PC-9 (cell line): ENCODE results near the gene XRCC4. TPM values are rescaled to one million over a fixed set of nuclear protein-coding genes. Genes with fewer than 3 reads are reported as not detected.

Experiments used
- BruUV-seq: library from RNA; stranded (reverse); fragments of 400-500 nt; replicated peaks from 2 replicates; lab custom pipeline; 2021; lab: Mats Ljungman, UMichigan
- CTCF ChIA-PET: fragments of 300-600 bp; sonication (Branson Sonifier 250); formaldehyde crosslinking; loops from one replicate; lab custom pipeline; 2022; ENCODE audit warnings: antibody characterized with exemption; lab: Charles Lee
- POLR2A ChIA-PET: fragments of 300-600 bp; sonication (Branson Sonifier 250); formaldehyde crosslinking; loops from one replicate; lab custom pipeline; 2022; ENCODE audit warnings: antibody characterized with exemption; ENCODE audit not compliant: unreplicated experiment; lab: Charles Lee
- DNase-seq, 2 experiments: peaks; one replicate each; pipeline versions ENCODE4 v3.0.0 to v3.0.0-alpha.2; 2015 to 2022; ENCODE audit warnings: mixed read lengths in 1 of 2
- H2AFZ ChIP-seq: fragments of 200-600 bp; sonication (generic); 2 replicates; pipeline ENCODE4 v1.8.1; 2017; ENCODE audit warnings: antibody characterized with exemption
- H3F3A ChIP-seq: fragments of 200-600 bp; sonication (generic); 2 replicates; pipeline ENCODE4 v1.8.1; 2017; ENCODE audit warnings: antibody characterized with exemption, mild to moderate bottlenecking, low read depth; ENCODE audit not compliant: insufficient read depth
- H3K27ac ChIP-seq: fragments of 200-600 bp; sonication (generic); 2 replicates; pipeline ENCODE4 v1.6.1; 2016; ENCODE audit warnings: mixed run types
- H3K27me3 ChIP-seq: fragments of 200-600 bp; sonication (generic); 2 replicates; pipeline ENCODE4 v1.6.1; 2016; ENCODE audit warnings: low read depth, mixed run types; ENCODE audit not compliant: insufficient read depth
- H3K36me3 ChIP-seq: fragments of 200-600 bp; sonication (generic); 2 replicates; pipeline ENCODE4 v1.6.1; 2016; ENCODE audit warnings: low read depth, mixed run types
- H3K4me1 ChIP-seq: fragments of 200-600 bp; sonication (generic); replicated peaks from 2 replicates; pipeline ENCODE4 v1.6.1; 2016; ENCODE audit warnings: mixed run types; ENCODE audit not compliant: insufficient read depth
- H3K4me2 ChIP-seq: fragments of 200-600 bp; sonication (generic); 2 replicates; pipeline ENCODE4 v1.6.1; 2017; ENCODE audit warnings: mixed run types
- H3K4me3 ChIP-seq: fragments of 200-600 bp; sonication (generic); 2 replicates; pipeline ENCODE4 v1.6.1; 2016; ENCODE audit warnings: mixed run types
- H3K79me2 ChIP-seq: fragments of 200-600 bp; sonication (generic); 2 replicates; pipeline ENCODE4 v1.6.1; 2017; ENCODE audit warnings: low read depth, mixed run types
- H3K9me2 ChIP-seq: fragments of 200-600 bp; sonication (generic); 2 replicates; pipeline ENCODE4 v1.8.1; 2017; ENCODE audit warnings: mild to moderate bottlenecking; ENCODE audit not compliant: insufficient read depth
- H3K9me3 ChIP-seq: fragments of 200-600 bp; sonication (generic); 2 replicates; pipeline ENCODE4 v1.8.1; 2016; ENCODE audit warnings: low read depth; ENCODE audit not compliant: insufficient read depth
- H4K20me1 ChIP-seq: fragments of 200-600 bp; sonication (generic); 2 replicates; pipeline ENCODE4 v1.8.1; 2017; ENCODE audit not compliant: insufficient read depth
- EZH2 ChIP-seq: fragments of 200-600 bp; sonication (generic); IDR thresholded peaks from 2 replicates; pipeline ENCODE4 v1.8.0; 2017; ENCODE audit warnings: antibody characterized with exemption, low read depth
- intact Hi-C: fragments of 100-400 bp; cut with micrococcal nuclease; formaldehyde crosslinking; loops from one replicate; pipeline ENCODE4 v1.10.0; 2022; ENCODE audit not compliant: unreplicated experiment
- total RNA-seq: library from RNA; stranded (reverse); gene quantifications from 2 replicates; pipeline ENCODE4 v1.2.3, GENCODE V29; 2021
- TF ChIP-seq, protein P1 (sequence below): fragments of 200-600 bp; sonication (generic); conservative IDR thresholded peaks from 2 replicates; pipeline ENCODE4 v1.6.1; 2017; ENCODE audit warnings: mixed run types, antibody characterized with exemption, mild to moderate bottlenecking, moderate library complexity

Gene XRCC4
- total RNA-seq, 1 experiment from 2014 or later = 12.2 TPM

DNA sequence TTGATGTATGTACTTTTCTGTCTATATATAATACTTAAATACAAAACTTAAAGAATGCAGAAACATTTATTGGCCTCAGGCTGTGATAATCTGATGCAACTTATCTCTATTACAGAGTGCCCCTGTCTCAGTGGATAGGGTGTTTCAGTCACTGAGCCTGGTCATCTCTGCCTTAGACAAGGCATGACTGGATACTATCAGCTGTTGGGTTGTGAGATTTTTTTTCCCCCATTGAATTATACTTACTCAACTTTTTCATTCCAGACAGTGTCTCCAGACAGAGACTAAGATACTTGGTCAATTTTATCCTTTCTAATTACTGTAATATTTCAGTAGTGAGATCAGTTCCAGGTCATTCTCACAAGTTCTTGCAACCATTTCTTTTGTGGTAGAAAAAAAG lies 26.7 kb downstream of the XRCC4 start:
- H3K4me2 ChIP-seq = no peak overlapping the region
- H3K4me1 ChIP-seq = no peaks in the 10 kb centered on the region
- no peaks in the 10 kb centered on the region for H3K36me3 ChIP-seq
- TF ChIP-seq EZH2 = no peak
- TF ChIP-seq, protein P1, sequence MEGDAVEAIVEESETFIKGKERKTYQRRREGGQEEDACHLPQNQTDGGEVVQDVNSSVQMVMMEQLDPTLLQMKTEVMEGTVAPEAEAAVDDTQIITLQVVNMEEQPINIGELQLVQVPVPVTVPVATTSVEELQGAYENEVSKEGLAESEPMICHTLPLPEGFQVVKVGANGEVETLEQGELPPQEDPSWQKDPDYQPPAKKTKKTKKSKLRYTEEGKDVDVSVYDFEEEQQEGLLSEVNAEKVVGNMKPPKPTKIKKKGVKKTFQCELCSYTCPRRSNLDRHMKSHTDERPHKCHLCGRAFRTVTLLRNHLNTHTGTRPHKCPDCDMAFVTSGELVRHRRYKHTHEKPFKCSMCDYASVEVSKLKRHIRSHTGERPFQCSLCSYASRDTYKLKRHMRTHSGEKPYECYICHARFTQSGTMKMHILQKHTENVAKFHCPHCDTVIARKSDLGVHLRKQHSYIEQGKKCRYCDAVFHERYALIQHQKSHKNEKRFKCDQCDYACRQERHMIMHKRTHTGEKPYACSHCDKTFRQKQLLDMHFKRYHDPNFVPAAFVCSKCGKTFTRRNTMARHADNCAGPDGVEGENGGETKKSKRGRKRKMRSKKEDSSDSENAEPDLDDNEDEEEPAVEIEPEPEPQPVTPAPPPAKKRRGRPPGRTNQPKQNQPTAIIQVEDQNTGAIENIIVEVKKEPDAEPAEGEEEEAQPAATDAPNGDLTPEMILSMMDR = no peak
- no TSS peak for BruUV-seq
- H3K9me2 ChIP-seq = no peaks in the 10 kb centered on the region
- no peaks in the 10 kb centered on the region for H3F3A ChIP-seq
- intact Hi-C loops = no loop called here
- H2AFZ ChIP-seq = no peak overlapping the region
- H3K27ac ChIP-seq = no peak overlapping the region
- CTCF ChIA-PET = no interaction called here
- no peaks in the 10 kb centered on the region for H3K79me2 ChIP-seq
- POLR2A ChIA-PET = no interaction called here
- no peaks in the 10 kb centered on the region for H4K20me1 ChIP-seq
- no peak for DNase-seq
- H3K9me3 ChIP-seq = no peaks in the 10 kb centered on the region
- H3K27me3 ChIP-seq = no peaks in the 10 kb centered on the region
- no peak overlapping the region for H3K4me3 ChIP-seq

DNA sequence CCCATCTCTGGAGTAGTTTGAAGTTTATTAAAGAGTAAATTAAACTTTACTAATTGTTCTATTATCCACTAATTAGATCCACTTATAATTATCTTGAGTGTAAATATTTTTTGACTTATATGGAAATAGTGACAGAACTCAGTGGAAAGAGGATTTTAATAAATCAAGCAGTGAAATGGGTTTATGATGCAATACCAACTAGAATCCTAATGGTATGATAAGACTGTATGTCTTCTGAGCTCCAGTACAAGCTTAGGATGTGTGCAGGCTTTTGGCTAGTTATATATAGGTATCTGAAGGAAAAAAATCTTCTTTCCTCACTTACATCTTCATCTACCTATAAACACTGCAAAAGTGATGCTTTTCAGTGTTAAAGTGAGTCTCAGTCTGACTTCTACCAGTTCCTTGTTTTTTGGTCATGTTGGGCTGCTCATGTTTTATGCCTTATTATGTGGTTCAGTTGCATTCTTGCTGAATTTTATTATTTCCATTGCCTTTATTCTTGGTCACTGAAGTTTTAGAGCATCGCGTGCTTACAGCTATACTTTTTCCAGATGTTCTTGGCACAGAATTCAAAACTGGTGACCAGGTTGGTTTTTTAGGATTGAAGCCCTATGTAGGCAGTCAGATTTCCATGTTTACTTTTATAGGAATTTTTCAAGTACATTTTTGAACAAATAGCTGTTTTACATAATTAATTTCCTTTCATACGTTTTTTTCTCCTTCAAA lies 30.5 kb downstream of the XRCC4 start:
- intact Hi-C loops = no loop called here
- CTCF ChIA-PET = no interaction called here
- TF ChIP-seq EZH2 = no peak
- TF ChIP-seq, protein P1 = no peak

DNA sequence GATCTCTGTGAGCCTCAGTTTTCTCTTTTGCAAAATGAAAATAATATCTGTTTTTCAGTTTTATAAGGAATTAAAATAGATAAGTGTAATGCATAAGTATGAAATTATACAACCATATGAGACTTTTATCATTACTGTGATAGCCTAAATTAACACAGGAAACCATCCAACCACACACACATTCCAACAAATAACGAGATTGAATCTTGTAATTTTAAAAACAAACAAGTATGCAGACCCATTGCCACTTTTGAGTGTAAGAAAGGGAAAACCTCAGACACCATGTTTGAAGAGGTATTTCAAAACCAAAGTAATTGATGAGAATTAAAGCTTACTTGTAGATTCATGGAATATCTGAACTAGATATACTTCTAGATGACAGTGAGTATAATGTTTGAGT lies 32.0 kb downstream of the XRCC4 start:
- no peak overlapping the region for H3K4me2 ChIP-seq
- H2AFZ ChIP-seq = no peak overlapping the region
- H3F3A ChIP-seq = no peaks in the 10 kb centered on the region
- intact Hi-C loops = no loop called here
- POLR2A ChIA-PET = no interaction called here
- no peak for DNase-seq
- H3K79me2 ChIP-seq = no peaks in the 10 kb centered on the region
- no peaks in the 10 kb centered on the region for H3K9me2 ChIP-seq
- BruUV-seq = no TSS peak
- H4K20me1 ChIP-seq = no peaks in the 10 kb centered on the region
- no peak overlapping the region for H3K27ac ChIP-seq
- H3K36me3 ChIP-seq = no peaks in the 10 kb centered on the region
- H3K27me3 ChIP-seq = no peaks in the 10 kb centered on the region
- H3K4me3 ChIP-seq = no peak overlapping the region
- TF ChIP-seq EZH2 = no peak
- TF ChIP-seq, protein P1 = no peak
- no peaks in the 10 kb centered on the region for H3K9me3 ChIP-seq
- no peaks in the 10 kb centered on the region for H3K4me1 ChIP-seq
- CTCF ChIA-PET = no interaction called here

More for the DNA sequence above, 30.5 kb downstream of the XRCC4 start:
- BruUV-seq = no TSS peak
- H3K27me3 ChIP-seq = no peaks in the 10 kb centered on the region
- no peak overlapping the region for H2AFZ ChIP-seq
- H3K36me3 ChIP-seq = no peaks in the 10 kb centered on the region
- H3K4me3 ChIP-seq = no peak overlapping the region
- no peaks in the 10 kb centered on the region for H3K79me2 ChIP-seq
- H3K9me3 ChIP-seq = no peaks in the 10 kb centered on the region
- DNase-seq = no peak
- no peaks in the 10 kb centered on the region for H3K4me1 ChIP-seq
- no peak overlapping the region for H3K4me2 ChIP-seq
- H3K27ac ChIP-seq = no peak overlapping the region
- H3K9me2 ChIP-seq = no peaks in the 10 kb centered on the region
- H3F3A ChIP-seq = no peaks in the 10 kb centered on the region
- no peaks in the 10 kb centered on the region for H4K20me1 ChIP-seq
- POLR2A ChIA-PET = no interaction called here
